ENCODE data around the gene AK9.
"Not testable (repeated sequence)": the region's sequence is repeated elsewhere in the genome, so short reads cannot be mapped to it uniquely, and the experiment has no call there.

AK9 gene

GRCh38 chr6:109478222-109478805 is 212.7 kb downstream of the AK9 start:
- no peak for DNase-seq

- DNase-seq = no peak
These were observed 213.3 kb downstream of the AK9 start for GRCh38 chr6:109477725-109478124.

GRCh38 chr6:109477184-109477583 is 213.8 kb downstream of the AK9 start:
- no peak for DNase-seq

DNA sequence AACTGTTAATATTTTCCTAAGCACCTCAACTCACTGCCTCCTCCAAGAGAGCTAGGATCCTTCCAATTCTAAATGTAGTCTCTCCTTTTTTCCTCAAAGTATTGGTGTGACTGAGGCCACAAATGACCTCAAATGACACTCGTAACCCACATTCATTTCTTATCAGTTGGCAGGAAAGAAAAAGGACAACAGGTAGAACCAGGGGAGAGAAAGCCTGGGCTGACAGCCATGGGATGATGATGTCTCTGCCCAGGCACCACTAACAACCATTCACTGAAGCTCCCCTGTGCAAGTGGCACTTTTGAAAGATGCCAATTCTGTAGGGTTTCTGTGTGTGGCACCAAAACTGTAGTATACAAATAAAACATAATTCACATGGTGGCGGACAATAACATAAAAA is 215.4 kb downstream of the AK9 start:
- no peak for DNase-seq

DNA sequence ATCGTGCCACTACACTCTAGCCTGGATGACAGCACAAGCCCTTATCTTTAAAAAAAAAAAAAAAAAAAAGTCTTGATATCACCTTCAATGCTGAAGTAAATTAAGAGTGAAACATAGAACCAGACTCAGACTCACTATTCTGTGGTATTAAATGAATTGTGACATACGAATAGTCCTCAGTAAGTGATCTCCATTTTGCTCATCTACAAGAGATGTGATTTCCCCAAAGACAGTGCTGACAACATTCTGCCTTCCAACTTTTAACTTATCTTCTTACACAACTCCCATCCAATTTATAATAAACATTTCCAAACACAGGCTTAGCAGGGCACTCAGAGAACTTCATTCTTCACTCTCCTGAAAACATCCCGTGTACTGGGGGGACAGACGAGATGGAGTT is 216.0 kb downstream of the AK9 start:
- no peak for DNase-seq

DNA sequence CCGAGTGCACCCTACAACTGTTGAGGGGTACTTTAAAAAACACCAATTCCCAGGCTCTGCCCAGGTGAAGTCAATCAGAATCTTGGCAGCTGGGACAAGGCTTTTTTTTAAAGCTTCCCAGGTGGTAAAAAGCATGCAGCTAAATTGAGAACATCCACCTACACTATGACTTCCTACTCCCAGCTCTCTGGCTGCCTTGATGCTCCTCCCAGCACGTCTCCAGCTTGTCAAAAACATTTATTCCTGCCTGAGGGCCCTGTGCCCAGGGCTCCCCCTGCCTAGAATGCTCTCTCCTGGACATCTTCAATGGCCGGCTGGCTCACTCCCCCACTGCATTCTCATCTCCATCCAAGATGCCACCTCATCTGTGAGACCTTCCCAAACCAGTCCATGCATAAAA is 217.9 kb downstream of the AK9 start:
- no peak for DNase-seq

DNA sequence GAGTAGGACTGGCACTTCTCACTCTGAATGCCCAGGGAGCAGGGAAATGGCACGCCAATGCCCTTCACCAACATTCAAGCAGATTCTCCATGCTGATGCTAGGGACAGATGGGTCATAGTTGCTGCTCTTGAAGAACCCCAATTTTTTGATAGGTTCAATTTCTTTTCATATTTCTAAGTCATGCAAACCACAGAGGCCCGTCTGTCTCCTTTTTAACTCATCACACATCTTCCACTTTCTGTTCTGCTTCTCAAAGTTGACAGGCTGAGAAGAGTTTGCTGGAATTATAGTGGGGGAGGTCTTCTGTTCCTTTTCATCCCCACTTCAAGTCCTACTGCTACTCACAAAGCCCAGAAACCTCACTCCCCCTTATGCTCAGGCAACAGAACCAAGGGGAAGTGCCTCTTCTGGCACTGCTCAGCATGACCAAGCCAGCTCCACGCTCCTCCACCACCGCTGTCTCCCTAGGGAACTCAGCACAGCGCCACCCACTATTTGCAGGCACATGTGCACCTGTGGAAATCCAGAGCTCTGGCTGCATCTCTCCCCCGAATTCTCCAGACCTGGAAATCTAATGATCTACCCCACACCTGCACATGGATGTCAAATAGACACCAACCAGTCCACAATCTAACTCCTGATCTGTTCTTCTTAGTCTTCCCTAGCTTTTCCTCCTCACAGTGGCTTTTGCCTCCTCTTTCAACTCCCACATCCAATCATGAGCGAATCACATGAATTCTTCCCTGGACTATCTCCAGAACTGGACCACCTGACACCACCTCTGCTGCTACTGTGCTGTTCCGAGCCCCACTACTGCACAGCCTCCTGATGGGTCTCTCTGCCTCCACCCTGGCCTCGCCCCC is 218.6 kb downstream of the AK9 start:
- no peak for DNase-seq

DNA sequence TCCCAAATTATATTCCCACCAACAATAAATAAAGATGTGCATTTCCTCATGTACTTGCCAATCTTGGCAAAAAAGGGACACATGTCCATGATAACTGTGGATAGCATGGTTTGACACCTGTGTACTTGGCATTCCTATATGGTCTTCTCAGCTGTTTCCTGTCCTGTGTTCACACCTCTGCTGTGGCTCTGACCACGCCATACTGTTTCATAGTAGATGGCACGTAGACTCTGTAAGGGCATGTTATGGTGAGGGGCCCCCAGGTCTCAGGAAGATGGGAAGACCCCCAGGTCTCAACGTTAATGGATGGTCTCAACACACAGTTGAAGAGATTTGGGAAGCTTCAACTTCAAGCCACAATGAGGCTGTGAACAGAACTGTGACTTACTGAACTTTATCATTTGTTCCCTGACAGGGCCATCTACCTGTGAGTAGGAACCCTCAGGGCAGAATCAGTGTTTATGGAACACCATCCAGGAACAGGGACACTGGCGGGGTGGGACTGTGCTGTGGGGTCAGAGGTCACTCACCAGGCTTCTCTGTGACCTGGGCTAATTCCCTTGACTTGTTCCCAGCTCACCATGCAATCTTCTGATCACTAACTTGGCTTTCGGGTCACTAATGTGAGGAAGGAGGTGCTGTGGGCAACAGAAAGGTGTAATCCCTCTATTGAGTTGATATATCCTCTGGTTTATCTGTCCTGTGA is 219.7 kb downstream of the AK9 start:
- no peak for DNase-seq

DNA sequence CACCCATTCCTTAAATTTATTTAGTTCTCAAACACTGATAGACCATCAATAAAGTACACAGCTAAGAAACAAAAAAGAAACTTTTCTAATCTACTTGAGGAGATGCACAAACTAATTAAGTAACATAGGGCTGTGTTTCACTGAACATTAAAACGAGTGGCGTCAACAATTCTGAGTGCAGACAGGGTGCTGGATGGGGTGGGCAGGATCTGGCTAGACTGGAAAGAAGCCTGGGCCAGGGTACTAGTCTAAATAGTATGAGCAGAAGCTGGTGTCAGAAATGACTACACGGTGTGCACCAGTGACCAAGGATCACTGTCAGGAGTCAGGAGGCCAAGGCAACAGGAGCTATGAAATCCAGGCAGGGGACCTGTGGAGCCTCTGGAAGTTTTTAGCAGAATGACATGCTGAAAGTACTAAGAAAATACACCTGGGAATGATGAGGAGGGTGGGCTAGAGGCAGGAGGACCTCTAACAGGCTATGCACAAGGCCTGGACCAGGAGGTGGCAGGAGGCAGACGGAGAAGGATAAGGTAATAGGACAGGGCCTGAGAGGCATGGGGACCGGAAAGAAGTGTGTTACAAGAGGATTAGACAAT is 221.3 kb downstream of the AK9 start:
- DNase-seq = no peak

DNA sequence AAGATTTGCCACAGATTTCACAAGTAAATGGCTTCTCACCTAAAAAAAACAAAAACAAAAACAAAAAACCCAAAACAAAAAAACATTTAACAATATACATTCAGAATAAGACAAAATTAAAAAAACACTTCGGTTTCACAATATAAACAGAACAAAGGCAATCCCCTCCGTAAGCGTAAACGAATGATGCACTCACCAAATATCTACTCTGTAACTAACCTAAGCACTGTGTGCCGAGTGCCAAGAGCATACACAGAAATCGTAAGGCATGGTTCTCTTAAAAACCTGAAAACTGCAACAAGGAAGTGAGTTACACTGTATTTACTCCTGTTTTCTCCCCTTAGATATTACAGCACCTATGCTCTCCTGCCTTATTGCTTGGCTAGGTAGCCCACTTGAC is 223.3 kb downstream of the AK9 start:
- DNase-seq = no peak

DNA sequence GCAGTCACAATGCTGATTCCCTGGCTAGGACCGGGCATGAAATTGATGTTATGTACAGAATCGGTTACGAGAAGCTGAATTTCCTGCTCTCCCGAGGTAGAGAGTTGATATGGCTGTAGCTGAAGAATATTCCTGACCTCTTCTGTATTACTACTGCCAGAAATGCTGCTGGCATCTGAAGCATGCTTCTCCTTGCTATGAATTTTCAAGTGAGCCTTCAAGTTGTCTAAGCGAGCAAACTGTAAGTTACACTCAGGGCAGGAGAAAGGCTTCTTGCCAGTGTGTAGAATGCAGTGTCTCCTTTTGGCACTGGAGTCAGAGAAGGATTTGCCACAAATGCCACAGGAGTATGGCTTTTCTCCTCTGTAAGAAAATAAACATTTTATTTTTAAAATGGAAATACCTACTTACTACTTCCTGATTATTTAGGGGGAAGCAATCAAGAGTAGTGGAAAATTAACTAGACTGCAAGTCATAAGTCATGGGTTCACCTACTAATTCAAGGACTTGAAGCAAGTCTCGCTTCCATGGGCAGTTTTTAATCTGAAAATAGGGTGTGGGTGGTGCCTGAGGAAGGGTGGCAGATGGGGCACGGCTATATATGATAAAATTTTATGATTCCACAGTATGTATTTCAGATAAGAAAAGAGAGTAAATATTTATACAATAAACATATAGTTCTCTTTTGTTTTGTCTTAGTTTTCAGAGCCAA is 224.6 kb downstream of the AK9 start:
- DNase-seq = no peak

DNA sequence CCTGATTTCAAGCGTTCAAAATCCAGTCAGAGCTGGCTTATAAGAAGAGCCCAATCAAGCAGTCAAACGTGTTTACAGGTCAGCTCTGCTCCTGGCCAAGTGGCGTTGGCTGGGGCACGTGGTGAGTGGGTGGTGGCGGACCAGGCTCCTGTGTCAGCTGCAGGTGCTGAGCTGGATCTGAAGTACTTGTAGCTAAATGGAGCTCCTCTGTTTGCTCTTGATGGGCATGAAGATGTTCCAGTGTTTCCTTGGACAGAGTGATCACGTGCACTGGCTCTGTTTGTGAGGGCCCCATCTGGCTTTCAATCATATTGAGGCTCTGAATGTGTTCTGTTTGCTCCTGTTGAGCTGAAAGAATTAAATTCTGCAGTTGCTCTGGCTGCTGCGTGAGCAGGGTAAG is 225.2 kb downstream of the AK9 start:
- DNase-seq = no peak

DNA sequence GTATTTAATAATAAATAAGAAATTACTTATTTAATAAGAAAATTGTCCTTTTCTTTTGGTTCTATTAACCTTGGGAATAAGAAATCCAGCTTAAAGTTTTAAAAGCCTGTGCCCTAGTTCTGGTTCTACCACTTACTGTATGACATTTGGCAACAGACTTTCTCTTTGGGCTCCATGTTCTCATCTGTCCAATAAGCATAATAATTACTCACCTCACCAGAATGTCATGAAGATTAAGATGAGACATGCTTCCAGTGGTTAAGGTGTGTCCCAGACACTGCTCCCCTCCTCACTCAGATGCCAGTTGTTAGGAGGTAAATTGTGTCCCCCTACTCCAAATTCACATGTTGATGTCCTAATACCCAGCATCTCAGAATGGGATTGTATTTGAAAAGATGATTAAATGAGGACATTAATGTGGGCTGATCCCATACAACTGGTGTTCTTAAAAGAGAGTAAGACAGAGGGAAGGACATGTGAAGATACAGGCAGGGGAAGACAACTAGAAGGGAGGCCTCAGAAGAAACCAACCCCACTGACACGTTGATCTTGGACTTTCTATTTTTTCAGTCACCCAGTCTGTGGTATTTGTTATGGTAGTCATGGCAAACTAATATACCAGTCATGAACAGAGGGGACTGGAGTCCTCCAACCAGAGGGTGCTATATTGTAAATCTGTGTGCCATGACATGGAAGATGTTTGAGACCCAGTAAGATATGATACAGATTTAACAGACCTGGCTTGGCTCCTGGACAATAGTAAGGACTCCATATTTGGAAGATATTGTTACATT is 229.1 kb downstream of the AK9 start:
- DNase-seq = no peak

DNA sequence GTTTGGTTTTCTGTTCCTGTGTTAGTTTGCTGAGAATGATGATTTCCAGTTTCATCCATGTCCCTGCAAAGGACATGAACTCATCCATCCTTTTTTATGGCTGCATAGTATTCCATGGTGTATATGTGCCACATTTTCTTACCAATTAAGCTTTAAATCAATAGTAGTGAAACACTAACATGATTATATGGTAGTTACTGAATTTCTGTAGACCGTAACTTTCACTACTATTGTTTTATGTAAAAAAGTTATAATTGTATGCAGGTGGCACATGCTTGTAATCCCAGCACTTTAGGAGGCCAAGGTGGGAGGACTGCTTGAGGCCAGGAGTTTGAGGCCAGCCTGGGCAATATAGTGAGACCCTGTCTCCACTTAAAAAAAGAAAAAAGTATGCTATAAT is 229.8 kb downstream of the AK9 start:
- DNase-seq = not testable (repeated sequence)

- no peak for DNase-seq
These were observed 230.7 kb downstream of the AK9 start for GRCh38 chr6:109460161-109460829.

DNA sequence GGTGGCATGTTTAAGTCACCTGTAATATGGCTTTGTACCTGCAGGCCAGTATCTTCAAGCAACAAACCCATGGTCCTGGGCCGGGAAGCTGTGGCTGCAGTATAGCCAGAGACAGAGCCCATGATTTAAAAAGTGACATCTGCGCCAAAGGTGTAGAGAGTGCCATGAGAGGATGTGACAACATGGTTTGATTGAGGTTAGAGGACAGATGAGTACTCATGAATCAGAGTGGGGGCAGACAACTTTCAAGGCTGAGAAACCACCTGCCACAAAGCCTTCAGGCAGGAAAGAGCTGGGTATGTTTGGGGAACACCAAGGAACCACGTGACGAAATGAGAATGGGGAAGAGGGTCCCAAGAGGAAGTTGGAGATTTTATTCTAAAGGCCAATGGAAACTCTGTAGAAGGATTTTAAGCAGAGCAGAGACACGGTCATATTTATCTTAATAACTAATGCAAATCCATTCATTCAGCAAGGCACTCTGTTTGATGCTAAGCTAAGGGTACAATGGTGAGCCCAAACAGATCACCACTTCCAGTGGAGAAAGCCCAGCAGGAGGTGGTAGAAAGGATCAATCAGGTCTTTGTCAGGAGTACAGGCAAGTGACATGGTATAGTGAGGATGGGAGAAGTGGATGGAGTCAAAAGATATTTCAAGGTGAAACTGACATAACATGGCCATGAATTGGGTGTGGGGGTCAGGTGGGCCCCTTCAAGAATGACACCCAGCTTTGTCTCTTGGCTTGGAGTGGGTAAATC is 232.0 kb downstream of the AK9 start:
- DNase-seq = peak; percentile 26

GRCh38 chr6:109457562-109457996 is 233.4 kb downstream of the AK9 start:
- DNase-seq = no peak

DNA sequence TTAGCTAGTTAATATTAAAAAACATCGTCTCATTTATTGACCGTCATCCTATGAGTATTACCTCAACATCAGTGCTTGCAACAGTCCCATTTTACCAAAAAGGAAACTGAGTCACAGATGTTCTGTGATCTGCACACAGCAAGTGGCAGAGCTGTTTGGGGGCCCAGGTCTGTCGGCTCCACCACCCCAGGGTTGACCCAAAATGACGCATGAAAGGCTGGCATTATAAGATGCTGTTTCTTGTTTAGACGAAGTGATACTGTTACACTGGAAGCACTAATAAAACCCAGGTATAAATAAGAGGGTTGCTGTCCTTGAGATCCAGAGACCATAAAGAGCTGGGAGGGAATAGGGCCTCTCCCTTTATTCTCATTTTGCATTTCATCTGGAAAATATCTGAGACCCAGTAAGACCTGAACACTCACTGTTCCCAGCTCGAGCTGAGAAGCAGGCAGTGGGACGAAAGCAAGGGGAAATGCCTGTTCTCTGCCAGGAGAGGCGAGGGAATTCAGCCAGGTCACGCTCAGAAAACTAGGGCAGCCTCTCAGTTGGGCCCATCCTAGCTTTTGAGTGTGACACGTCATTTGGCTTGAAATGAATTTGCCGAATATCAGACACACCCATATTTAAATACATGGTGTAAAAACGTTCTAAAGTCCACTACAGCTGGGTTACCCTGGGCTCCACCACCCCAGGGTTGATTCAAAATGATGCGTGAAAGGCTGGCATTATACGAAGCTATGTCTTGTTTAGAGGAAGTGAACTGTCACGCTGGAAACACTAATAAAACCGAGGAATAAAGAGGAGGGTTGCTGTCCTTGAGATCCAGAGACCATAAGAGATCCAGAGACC is 234.1 kb downstream of the AK9 start:
- DNase-seq = no peak

DNA sequence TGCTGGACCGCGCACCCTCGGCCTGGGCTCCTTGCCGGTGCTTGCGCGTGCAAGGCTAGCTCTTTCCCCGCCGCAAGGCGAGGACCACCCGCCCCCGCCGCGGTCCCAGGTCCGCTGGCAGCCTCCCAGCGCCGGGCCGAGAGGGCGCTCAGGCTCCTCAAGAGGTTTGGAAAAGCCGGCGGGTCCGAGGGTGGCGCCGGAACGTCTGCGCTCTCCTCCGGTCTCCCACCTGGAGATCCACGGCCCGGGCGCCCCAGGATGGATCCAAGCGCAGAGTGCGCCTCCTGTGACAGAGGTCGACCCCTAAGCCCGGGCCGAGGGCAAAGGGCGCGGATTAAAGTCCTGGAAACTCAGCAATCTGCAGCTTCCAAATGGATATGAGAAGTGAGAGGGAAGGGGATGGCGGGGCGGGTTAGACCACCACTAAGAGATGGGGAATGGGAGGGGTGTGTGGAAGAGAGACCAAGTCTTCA is 234.9 kb downstream of the AK9 start:
- DNase-seq = no peak

All from activated effector memory CD4-positive, alpha-beta T cell treated with Interleukin-2 at 50 U/mL for 16 hours (primary cell).